IPS-NIHi7 (cell line): ENCODE measurements around the gene PIGH.
A peak's percentile ranks its signal among the peaks of the same experiment; 100 is the strongest.
"Not testable (repeated sequence)": the region's sequence is repeated elsewhere in the genome, so short reads cannot be mapped to it uniquely, and the experiment has no call there.

Source experiments
- DNase-seq: peaks from one replicate; pipeline ENCODE4 v3.0.0; 2012; ENCODE audit warnings: mixed read lengths; ENCODE audit errors: extremely low spot score

The PIGH gene

DNA sequence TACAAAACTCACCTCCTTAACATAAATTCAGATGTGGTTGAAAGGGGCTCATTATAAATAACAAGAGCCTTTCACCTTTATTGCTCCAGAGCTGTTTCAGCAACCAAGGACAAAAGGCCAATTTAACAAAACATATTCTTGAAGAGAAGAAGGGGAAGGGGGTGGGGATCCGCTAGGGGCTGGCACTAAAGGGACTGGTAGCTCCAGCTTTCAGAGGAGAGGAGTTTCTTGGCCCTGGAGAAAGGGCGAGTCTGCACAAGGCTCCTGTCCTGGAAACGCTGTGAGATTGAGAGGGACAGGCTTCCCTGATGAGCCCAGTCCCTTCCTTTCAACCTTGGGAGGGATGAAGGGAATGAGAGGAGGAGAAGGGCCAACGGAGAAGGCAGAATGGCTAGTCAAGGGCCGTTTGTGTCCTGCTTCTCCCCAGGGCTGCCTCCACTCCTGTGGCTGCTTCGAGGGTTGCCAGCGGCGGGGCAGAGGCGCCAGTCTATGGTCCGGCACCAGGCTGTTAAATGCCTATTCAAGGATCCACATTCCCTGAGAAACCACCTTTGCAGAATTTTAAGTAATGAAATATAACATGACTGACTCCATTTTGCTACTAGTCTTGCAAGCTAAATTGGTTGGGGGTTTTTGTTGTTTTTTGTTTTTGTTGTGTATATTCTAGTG lies 9.7 kb upstream of the PIGH start:
- DNase-seq = no peak

DNA sequence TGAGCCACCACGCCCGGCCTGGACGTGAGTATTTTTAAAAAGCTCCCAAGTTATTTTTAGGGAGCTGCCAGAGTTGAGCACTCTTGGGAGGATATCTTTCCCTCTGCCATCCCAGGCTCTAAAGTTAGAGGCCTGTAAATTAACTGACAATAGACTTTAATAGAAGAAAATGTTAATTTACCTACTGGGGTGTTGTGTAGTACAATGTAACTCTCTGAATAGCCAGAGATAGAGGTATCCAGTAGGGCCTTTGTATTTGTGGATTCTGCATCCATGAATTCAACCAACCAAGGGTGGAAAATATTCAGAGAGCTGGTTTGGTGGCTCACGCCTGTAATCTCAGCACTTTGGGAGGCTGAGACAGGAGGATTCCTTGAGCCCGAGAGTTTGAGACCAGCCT lies 7.6 kb upstream of the PIGH start:
- no peak for DNase-seq

DNA sequence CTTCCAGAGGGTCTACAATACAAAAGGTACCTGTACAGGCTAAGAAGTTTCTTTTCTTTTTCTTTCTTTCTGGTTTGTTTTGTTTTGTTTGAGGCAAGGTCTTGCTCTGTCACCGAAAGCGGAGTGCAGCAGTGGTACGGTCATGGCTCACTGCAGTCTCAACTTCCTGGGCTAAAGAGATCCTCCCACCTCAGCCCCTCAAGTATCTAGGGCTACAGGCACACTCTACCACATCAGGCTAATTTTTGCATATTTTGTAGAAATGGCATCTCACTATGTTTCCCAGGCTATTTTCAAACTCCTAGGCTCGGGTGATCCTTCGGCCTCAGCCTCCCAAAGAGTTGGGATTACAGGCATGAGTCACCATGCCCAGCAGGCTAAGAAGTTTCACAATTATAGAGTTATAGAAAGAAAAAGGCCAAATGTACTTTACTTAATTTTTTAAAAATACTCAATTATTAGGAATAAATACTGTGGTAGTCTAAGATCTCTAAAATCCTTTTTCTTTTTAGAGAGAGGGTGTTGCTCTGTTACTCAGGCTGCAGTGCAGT lies 3.0 kb upstream of the PIGH start:
- no peak for DNase-seq

DNA sequence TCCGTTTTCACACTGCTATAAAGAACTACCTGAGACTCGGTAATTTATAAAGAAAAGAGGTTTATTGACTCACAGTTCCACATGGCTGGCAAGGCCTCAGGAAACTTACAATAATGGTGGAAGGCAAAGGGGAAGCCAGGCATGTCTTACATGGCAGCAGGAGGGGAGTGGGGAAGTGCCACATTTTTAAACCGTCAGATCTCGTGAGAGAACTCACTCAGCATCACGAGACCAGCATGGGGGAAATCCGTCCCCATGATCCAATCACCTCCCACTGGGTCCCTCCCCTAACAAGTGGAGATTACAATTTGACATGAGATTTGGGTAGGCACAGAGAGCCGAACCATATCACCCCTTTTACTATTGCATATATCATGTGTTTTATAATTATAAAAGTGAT lies 2.0 kb upstream of the PIGH start:
- DNase-seq = no peak

DNA sequence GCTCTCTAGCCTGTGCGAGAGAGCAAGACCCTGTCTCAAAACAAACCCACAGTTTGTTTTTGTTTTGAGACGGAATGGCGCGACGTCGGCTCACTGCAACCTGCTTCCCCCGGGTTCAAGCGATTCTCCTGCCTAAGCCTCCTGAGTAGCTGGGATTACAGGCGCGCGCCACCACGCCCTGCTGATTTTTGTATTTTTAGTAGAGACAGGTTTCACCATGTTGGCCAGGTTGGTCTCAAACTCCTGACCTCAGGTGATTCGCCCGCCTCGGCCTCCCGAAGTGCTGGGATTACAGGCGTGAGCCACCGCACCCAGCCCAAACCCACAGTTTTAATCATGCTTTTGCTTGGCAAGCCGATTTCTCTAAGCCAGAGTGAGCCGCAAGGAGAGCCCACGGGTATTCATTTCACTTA lies 500 bp upstream of the PIGH start:
- not testable (repeated sequence) for DNase-seq

DNA sequence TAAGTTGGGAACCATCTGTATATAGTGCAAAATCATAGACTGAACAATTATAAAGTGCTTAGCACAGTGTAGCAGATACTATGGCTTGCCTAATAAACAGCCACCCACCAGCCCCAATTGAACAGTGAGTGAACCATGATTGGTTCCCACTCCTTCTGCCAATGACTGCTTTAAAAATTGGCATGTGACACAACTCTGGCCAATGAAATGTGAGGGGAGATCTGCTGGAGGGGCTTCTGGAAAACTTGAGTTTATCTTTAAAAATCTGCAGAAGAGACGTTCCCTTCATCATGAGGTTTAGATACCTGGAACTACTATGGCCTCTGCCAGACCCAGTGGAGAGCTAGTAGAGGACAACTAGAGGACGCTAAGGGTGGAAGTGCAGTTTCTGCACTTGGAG lies 4.7 kb downstream of the PIGH start:
- no peak for DNase-seq

DNA sequence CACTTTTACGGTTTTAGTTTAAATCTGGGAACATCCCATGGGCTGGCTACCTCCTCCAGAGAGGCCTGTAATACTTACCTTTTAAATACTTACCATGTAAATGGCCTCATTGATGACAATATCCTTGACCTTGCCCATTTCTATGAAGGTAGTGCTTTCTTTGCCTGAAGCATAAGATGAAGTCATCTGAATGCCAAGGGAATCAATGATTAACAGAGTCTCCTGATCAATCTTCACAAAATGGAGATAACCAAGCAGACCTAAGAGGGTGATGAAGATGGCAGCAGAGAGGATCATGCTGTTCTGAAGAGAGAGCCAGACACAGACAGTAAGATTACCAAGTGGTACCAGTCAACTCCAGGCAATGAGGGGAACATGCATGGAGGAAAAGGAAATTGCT lies 6.4 kb downstream of the PIGH start:
- not testable (repeated sequence) for DNase-seq

DNA sequence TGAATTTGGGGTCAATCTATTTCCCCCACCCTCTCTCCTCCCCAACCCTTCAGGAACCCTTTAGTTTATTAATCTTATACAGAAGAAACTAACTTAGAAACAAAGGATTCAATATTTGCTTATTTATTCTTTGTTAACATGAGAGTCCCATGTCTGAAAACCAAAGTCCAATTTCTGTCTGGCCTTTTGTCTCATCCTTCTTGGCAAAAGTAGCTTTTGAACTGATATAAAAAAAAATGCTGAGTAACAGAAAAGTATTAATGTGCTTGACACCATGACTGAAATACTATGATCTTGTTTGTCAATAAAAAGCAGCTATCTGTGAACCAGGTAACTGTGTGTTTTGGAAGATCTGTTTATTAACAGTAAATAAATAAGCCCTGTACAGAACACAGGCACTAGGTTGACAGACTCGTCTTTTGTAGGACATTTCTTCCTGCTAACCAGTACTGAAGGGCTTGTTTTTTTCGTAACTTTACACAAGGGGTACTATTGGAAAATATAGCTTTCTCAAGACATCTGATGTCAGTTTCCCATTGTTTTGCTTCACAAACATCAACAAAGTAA lies 10.8 kb downstream of the PIGH start:
- no peak for DNase-seq

DNA sequence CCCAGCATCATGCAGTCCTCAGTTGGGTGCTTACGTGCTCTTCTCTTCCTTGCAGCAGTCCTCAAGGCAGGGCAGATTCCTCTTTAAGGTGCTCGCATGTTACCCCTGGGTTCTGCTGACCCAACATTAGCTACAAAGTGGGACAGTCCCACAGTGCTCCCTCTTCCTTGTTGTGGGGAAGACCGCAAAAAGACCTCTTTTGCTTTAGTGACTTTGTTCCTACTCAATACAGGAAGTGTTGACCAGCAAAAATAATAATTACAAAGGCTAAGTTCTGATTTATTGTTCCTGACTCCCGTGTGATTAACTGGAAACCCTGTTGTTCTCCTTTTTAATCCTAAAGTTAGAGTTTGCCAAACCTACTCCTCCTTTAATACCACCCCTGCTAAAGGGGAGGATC lies 13.7 kb downstream of the PIGH start:
- no peak for DNase-seq

DNA sequence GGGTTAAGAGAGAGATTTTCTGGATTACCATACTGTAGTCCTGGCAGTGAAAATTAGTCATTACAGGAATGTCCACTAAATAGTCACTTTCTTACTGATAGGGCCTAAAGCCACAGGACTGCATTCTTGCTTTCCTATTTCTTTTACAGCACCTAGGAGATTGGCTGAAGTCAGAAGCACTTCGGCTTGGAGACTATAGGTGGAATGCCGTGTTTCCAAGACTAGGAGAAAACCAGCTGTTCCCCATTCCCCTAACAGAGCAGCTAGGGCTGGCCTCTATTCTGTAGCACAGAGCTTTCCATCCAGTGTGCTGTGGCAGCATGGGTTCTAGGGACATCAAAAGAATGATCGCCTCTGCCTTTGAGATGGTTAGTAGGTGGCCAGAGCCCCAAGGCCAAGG lies 15.1 kb downstream of the PIGH start:
- no peak for DNase-seq

DNA sequence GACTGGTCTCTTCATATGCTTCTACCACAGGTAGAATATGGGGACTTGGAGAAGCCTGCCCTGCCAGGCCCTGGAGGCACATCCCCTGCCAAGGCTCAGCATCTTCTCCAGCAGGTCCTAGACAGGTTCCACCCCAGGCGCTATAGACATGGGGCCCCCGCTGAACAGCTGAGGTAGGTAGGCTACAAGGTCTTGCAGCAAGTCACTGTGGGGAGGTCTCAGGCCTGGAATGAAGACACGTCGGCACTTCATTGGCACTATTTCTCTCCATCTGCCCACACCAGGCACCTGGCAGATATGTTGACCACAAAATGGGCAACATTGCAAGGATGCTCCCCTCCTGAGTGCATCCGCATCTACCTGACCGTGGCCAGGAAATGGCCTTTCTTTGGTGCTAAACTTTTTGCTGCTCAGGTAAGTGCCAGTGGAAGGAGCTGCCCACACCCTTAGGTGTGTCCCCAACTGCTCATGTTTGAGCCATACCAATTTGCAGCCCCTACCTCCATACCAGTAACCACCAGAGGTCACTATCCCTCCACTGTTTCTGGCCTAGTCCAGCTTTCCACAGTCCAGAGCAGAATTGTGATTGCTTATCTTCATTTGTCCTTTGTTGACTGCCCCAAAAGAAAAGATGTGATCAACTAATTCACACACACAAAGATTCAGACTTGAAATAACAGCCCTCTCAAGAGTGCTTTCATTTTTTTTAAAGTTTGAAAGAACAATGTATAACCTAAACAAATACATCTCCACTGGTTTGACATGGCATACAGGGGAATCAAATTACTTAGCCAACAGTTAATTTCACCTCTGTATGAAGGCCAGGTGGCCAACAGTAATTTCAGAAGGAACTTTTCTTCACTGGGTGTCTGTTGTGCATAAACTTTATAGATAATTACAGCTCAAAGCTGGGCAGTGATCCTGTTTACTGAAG lies 16.1 kb downstream of the PIGH start:
- peak; percentile 75 for DNase-seq

DNA sequence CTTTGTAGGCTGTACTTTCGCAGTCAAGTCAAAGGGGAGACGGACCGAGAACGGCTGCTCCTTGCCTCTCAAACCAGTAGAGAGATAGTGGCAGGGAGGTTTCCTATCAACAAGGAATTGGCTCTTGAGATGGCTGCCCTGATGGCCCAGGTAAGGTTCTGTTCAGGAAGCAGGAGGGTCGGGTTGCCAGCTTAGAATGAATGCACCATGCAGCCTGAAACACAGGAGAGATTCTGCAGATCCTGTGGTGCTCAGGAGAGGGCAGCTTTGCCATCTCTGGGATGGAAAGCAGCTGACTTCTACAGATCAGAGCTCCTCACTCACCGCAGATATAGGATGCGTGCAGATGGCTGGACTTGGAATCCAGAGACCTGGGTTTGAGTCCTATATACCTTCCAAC lies 18.0 kb downstream of the PIGH start:
- DNase-seq = no peak

DNA sequence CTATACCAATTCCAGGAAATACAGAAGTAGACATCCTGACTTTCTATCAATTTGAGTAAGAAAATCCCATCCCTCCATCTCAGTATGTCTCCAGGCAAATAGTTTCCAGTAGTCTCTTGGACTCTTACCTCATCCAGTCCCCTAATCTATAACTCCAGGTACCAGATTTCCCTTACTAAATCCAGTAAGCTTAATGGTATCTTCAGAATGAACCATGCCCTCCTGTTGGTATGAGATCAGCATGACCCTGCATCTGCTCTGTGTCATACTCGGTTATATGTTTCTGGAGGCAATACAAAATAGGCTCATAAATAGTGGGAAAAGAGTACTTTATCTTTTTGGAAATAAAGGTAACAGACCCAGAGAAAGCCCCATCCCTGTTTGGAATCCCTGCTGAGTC lies 18.4 kb downstream of the PIGH start:
- DNase-seq = no peak

DNA sequence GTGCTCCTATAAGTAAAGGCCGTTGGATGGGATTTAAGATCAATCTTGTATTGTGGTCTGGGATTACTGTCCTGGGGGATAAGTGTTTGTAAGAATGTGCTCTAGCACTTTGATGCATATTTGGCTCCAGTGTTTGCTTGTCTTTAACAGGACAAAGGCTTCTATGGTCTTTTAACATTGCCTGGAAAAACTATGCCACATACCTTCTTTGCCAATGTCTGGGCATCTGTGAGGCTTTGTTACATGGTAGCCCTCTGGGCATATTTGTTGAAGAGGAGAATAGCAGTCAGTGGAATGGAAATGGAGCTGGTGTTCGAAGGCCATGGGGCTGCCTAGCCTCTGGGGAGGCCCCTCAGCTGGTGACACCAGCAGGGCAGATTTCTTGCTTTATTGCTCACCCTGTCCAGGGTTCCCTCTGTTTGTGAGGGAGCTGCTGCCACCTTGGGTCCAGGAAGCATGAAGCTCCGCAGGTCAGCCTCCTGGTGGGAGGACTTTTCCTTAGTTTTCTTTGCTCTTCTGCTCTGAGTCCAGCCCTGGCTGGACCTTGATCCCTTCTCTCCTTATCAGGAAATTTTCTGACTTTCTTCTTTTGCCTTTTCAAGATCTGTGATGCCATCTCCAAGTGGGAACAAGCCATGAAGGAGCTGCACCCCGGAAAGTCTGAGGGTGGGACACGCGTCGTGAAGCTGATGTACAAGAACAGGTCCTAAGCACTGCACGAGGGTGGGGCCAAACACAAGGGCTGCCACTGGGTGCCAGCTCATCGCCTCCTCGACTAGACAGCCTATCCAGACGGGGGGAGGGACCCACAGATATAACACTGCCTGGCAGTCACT lies 19.5 kb downstream of the PIGH start:
- DNase-seq = no peak

DNA sequence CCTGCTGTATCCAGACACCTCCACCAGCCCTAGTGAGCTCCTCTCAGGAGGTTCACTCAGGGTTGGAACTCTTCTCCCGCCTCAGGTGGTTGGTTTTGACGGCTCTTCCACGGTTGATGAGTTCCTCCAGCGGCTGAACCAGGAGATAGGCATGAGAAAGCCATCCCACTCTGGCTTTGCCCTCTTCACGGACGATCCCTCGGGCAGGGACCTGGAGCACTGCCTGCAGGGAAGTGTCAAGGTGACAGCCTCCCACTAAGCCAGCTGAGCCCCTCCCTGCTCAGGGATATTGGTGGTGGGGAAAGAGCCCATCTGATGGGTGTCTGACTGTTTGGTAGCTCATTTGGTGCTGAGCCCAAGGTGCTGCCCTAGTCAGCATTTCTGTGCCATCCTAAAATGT lies 20.4 kb downstream of the PIGH start:
- no peak for DNase-seq

DNA sequence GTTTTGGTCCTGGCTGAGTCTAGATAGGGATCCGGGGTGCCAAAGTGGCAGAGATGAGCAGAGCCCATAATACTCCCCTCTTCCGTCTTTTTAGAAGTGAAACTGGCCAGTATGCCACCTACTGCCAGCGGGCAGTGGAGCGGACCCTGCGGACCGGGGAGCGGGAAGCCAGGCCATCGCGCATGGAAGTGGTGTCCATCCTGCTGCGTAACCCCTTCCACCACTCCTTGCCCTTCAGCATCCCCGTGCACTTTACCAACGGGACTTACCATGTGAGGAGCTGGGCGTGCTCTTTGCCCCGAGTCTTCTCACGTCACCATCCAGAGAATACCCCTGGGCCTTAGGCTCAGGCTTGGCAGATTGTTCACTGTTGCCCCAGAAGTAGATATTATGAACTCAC lies 21.0 kb downstream of the PIGH start:
- DNase-seq = no peak

DNA sequence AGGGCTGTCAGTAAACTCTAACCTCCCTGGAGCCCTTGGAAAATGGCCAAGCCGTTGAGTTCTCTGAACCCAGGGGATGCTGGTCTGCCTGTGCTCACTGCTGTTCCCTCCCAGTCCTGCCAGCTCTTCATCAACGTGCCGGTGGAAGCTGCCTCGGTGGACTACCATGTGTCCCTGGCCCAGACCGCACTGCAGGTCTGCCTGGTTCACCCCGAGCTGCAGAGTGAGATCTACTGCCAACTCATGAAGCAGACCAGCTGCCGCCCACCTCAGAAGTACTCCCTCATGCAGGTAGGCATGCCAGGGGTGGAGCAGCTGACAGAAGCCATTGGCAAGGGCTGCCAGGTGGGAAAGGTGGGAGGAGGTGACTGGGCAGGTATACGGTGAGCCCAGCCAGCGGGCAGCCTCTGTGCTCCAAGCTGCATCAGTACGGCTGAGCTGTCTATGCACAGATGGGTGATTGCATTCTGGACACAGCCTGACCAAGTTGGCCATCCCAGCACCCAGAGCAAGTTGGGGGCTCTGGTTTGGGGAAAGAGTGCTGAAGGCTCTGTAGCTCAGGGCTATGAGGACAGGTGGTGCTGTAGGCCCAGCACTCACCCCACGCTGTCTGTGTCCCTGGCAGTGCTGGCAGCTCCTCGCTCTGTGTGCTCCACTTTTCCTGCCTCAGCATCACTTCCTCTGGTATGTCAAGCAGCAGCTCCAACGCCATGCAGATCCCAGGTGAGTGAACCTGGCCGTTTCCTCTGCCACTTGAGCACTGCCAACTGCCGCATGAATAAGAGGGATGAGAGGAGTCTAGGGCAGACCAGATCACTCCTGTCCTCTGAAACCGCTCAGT lies 21.9 kb downstream of the PIGH start:
- no peak for DNase-seq

DNA sequence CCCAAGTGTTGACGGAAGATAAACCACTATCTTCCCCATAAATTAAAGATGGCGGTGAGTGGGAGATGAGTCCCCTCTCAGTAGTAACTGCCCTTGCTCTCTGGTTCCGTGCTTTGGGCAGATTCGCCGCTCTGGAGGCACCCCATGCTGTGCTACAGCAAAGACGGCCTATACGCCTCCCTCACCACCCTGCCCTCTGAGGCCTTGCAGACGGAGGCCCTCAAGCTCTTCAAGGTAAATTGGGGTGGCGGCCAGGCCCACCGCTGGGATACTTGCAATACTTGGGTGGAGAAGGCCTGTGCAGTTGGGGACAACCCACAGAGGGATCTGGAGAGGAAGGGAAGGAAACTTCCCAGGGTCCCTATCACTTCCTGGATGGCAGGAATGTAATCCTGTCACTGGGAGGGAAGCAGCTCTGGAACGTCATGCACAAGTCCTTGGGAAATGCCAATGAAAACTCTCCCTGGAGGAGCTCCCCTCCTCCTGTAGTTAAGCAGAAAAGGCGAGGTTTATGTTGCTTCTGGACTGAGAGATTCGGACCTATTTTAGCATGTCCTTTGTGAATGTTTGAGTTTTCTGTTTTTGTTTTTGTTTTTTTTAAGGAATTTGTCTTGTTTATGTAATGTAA lies 22.8 kb downstream of the PIGH start:
- no peak for DNase-seq

DNA sequence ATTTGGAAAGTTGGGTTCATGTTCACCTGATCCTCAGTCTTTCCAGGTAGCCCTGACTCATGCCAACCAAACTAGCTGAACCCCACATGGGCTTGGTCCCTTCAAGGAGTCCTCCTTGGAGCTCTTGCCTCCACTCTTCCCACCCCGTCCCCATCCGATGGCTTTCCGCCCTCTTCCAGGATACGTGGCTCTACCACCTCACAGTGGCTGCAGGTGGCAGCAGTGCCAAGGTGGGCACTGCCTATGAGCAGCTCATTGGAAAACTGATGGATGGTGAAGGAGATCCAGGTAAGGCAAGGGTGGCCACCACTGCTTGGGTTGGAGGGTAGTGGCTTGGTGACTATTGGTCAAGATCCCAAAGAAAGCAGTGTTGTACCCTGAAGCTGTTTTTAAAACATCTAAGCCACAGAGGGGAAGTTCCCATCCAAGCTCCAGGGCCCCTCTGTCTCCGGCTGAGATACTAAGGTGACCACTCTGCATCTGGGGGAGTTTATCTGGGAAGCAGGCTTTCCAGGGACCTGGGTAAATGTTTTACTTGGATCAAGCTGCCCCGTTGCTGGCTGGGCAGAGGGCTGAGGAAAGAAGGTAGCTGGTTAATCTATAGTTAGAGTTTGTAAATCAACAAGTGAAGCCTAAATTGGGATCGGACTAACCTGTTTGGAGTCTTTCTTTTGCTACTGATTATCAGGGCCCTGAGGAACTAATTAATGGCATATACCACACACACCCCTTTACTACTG lies 23.7 kb downstream of the PIGH start:
- no peak for DNase-seq

DNA sequence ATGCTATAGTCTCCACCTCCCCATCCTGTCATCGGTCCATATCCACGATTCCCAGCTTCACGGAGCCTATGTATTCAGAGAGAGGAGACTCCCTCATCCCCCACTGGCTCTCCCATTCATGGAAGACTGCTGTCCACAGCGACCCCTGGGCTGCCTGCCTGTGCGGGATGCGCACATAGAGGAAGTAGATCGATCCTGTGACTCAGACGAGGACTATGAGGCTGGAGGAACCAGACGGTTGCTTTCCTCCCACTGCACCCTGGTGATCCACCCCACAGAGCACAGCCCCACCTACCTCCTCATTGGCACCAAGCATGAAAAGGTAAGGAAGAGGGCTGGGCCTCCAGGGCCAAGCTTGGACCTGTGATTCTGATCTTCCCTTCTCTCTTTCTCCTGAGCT lies 24.4 kb downstream of the PIGH start:
- DNase-seq = no peak
